ENCODE data around the gene POLR2F. TPM values are rescaled to one million over a fixed set of nuclear protein-coding genes. Genes with fewer than 3 reads are reported as not detected.
A peak's percentile ranks its signal among the peaks of the same experiment; 100 is the strongest.

POLR2F gene
- polyA plus RNA-seq, 1 of the 3 experiments (the other 2 are of a cell fraction) = 255 TPM

GRCh38 chr22:37933711-37934376 is 19.7 kb upstream of the POLR2F start (continued):
- TF ChIP-seq REST (IDR thresholded peaks at IDR 0.05; ENCODE audit: low read depth, low read length) = no peak
- TF ChIP-seq RFX5 (IDR thresholded peaks at IDR 0.05; ENCODE audit: low read length) = no peak
- TF ChIP-seq EZH2phosphoT487 (IDR thresholded peaks at IDR 0.05; ENCODE audit: borderline replicate concordance, low read depth) = no peak
- no peak for TF ChIP-seq MEF2A (IDR thresholded peaks at IDR 0.05; ENCODE audit: borderline replicate concordance, low read depth)
- TF ChIP-seq CHD2 (IDR thresholded peaks at IDR 0.05; ENCODE audit: low read length, partially characterized antibody) = peak; percentile 12
- no peak for TF ChIP-seq FOXM1 (IDR thresholded peaks at IDR 0.05; ENCODE audit: low read depth)
- TF ChIP-seq ZBTB33 (IDR thresholded peaks at IDR 0.05; ENCODE audit: borderline replicate concordance, low read depth) = no peak
- TF ChIP-seq EP300 (IDR thresholded peaks at IDR 0.05; ENCODE audit: borderline replicate concordance in 1 of 2, low read depth in 1 of 2, low read length in 1 of 2) = no peak; a peak in 1 of 4 replicates
- no peak for TF ChIP-seq YY1 (IDR thresholded peaks at IDR 0.05; ENCODE audit: low read depth)
- peak; percentile 43; the same call in 1 of the 2 replicates for TF ChIP-seq JUND (IDR thresholded peaks at IDR 0.05)

GRCh38 chr22:37940698-37941376 is 12.7 kb upstream of the POLR2F start:
- no peak overlapping the region for H3K4me3 ChIP-seq (ENCODE audit: low read depth in 2 of 2, low read length in 1 of 2)
- no peaks in the 10 kb centered on the region for H3K79me2 ChIP-seq (ENCODE audit: insufficient read depth)
- no peaks in the 10 kb centered on the region for H3K9me3 ChIP-seq
- no peak overlapping the region for H2AFZ ChIP-seq (ENCODE audit: low read depth)
- H3K9ac ChIP-seq = no peak overlapping the region
- H3K27ac ChIP-seq (ENCODE audit: low read depth in 2 of 2, low read length in 1 of 2) = no peak overlapping the region
- H3K4me1 ChIP-seq (ENCODE audit: control insufficient read depth in 1 of 2, insufficient read depth in 2 of 2, low read depth in 1 of 2, low read length in 1 of 2) = no peaks in the 10 kb centered on the region
- no peaks in the 10 kb centered on the region for H4K20me1 ChIP-seq (ENCODE audit: insufficient read depth)
- WGBS (ENCODE audit: low lambda C conversion rate) = 84% methylated on average over 3 of the region's 12 CpGs
- no peaks in the 10 kb centered on the region for H3K27me3 ChIP-seq (ENCODE audit: insufficient read depth)
- ChIA-PET POLR2A (no interaction called here), CTCF (interaction anchor here (1.3 kb wide), 1 partner anchor 24 kb away, joined by 3 read pairs; no protein-coding TSS in a partner anchor)
- peaks cover 4 to 8% of the 10 kb centered on the region in 2 experiments for H3K36me3 ChIP-seq (replicated peaks in 1 of 2; ENCODE audit: control insufficient read depth in 1 of 2, insufficient read depth in 2 of 2, low read length in 1 of 2)
- no peak for DNase-seq
- TF ChIP-seq USF2 (IDR thresholded peaks at IDR 0.05; ENCODE audit: borderline replicate concordance, low read depth, low read length) = no peak
- no peak for TF ChIP-seq POLR2AphosphoS5 (IDR thresholded peaks at IDR 0.05; ENCODE audit: low read depth, low read length)
- TF ChIP-seq YY1 (IDR thresholded peaks at IDR 0.05; ENCODE audit: low read depth) = no peak
- TF ChIP-seq ZBTB33 (IDR thresholded peaks at IDR 0.05; ENCODE audit: borderline replicate concordance, low read depth) = no peak
- TF ChIP-seq MXI1 (IDR thresholded peaks at IDR 0.05; ENCODE audit: low read depth, low read length) = no peak
- no peak for TF ChIP-seq EZH2phosphoT487 (IDR thresholded peaks at IDR 0.05; ENCODE audit: borderline replicate concordance, low read depth)
- TF ChIP-seq RFX5 (IDR thresholded peaks at IDR 0.05; ENCODE audit: low read length) = no peak
- no peak for TF ChIP-seq NFIC (IDR thresholded peaks at IDR 0.05; ENCODE audit: borderline replicate concordance)
- TF ChIP-seq TEAD4 (IDR thresholded peaks at IDR 0.05; ENCODE audit: borderline replicate concordance, insufficient read depth) = no peak
- TF ChIP-seq TCF12 (IDR thresholded peaks at IDR 0.05) = no peak
- no peaks in the 10 kb centered on the region for H3K9me2 ChIP-seq
- H3F3A ChIP-seq (replicated peaks; ENCODE audit: insufficient read depth) = no peaks in the 10 kb centered on the region
- H3K4me2 ChIP-seq = no peak overlapping the region
